ENCODE data around the gene FHL3.

GRCh38 chr1:38041936-38042834, 36.9 kb upstream of the FHL3 start:
- no peak for TF ChIP-seq POLR2A (IDR thresholded peaks at IDR 0.05)
- TF ChIP-seq, protein P1, sequence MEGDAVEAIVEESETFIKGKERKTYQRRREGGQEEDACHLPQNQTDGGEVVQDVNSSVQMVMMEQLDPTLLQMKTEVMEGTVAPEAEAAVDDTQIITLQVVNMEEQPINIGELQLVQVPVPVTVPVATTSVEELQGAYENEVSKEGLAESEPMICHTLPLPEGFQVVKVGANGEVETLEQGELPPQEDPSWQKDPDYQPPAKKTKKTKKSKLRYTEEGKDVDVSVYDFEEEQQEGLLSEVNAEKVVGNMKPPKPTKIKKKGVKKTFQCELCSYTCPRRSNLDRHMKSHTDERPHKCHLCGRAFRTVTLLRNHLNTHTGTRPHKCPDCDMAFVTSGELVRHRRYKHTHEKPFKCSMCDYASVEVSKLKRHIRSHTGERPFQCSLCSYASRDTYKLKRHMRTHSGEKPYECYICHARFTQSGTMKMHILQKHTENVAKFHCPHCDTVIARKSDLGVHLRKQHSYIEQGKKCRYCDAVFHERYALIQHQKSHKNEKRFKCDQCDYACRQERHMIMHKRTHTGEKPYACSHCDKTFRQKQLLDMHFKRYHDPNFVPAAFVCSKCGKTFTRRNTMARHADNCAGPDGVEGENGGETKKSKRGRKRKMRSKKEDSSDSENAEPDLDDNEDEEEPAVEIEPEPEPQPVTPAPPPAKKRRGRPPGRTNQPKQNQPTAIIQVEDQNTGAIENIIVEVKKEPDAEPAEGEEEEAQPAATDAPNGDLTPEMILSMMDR (IDR thresholded peaks at IDR 0.05 in 8 of 11, conservative IDR thresholded peaks at IDR 0.05 in 3 of 11): no peak

Data from spleen (tissue), 7 donors.